HUES48 (cell line): ENCODE results near the gene WNT3.
"Not testable (repeated sequence)": the region's sequence is repeated elsewhere in the genome, so short reads cannot be mapped to it uniquely, and the experiment has no call there.

Experiments used
- H3K27ac ChIP-seq: one replicate; pipeline ENCODE4 v1.7.0; 2013; ENCODE audit warnings: low read depth, low read length, inconsistent platforms
- H3K27me3 ChIP-seq: 2 replicates; pipeline ENCODE4 v1.6.1; 2013; ENCODE audit warnings: mild to moderate bottlenecking, low read length; ENCODE audit not compliant: control insufficient read depth, insufficient read depth
- H3K36me3 ChIP-seq: 2 replicates; pipeline ENCODE4 v1.6.1; 2013; ENCODE audit warnings: low read length; ENCODE audit not compliant: control insufficient read depth, insufficient read depth
- H3K4me1 ChIP-seq: 2 replicates; pipeline ENCODE4 v1.6.1; 2013; ENCODE audit warnings: mild to moderate bottlenecking, low read length; ENCODE audit not compliant: control insufficient read depth, insufficient read depth
- H3K4me3 ChIP-seq: 2 replicates; pipeline ENCODE4 v1.5.1; 2013; ENCODE audit warnings: mild to moderate bottlenecking, low read depth, low read length
- H3K9ac ChIP-seq: 2 replicates; pipeline ENCODE4 v1.6.1; 2013; ENCODE audit warnings: mild to moderate bottlenecking, low read depth, low read length, moderate library complexity
- H3K9me3 ChIP-seq: 2 replicates; pipeline ENCODE4 v1.6.1; 2013; ENCODE audit warnings: low read length; ENCODE audit not compliant: control insufficient read depth, insufficient read depth

The WNT3 gene

DNA sequence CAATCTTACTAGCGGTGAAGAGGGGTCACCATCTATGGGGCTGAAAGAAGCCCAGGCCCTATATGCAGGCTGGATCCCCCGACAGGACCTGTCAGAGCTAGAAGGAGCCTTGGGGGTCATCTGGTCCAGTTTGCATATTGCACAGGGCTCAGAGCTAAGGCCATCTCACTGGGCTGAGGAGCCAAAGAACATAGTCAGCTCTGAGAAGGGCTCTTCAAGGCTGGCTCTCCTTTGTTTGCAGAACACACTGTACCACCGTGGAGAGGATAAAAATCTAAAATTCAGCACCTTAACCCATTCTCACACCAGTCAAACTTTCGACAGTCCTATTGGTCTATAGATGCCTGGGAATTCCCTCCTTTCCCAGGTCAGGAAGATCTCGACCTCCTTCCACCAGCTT is 24.2 kb downstream of the WNT3 start:
- H3K4me1 ChIP-seq: no peaks in the 10 kb centered on the region; the same call in 1 of the 2 replicates
- H3K36me3 ChIP-seq: no peaks in the 10 kb centered on the region
- H3K9ac ChIP-seq: no peak overlapping the region
- H3K4me3 ChIP-seq: no peak overlapping the region
- peaks cover 42% of the 10 kb centered on the region for H3K27me3 ChIP-seq
- H3K27ac ChIP-seq: no peak overlapping the region
- no peaks in the 10 kb centered on the region for H3K9me3 ChIP-seq

DNA sequence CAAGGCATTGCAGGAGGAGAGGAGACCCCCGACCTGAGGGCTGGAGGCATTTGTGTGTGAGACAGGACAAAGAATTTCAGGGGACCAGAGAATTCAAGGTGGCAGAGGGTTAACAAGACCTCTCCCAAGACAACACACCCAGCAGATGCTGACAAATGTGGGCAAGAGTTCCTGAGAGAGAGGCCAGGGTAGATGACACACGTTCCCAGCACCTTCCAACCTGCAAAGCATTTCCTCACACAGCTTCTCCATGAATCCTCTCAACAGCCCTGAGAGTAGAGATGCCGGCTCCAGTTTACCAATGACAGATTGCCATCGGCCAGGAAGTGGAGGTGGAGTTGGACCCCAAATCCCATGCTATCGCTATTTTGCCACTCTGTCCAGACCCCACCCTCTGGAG is 25.0 kb downstream of the WNT3 start:
- peaks cover 49% of the 10 kb centered on the region for H3K27me3 ChIP-seq
- H3K9ac ChIP-seq: no peak overlapping the region
- H3K36me3 ChIP-seq: no peaks in the 10 kb centered on the region
- no peak overlapping the region for H3K27ac ChIP-seq
- H3K4me1 ChIP-seq: no peaks in the 10 kb centered on the region; the same call in 1 of the 2 replicates
- no peak overlapping the region for H3K4me3 ChIP-seq
- no peaks in the 10 kb centered on the region for H3K9me3 ChIP-seq

DNA sequence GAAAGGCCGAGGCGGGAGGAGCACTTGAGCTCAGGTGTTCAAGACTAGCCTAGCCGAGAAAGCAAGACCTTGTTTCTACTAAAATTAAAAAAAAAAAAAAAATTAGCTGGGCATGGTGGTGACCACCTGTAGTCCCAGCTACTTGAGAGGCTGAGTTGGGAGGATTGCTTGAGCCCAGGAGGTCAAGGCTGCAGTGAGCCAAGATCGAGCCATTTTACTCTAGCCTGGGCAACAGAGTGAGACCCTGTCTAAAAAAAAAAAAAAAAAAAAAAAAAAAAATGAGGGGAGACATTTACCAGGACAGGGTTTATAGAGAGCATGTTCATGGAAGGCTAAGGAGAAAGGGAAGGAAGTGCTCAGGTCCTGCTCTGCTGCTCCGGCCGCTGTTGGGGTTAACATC is 25.5 kb downstream of the WNT3 start:
- H3K4me3 ChIP-seq, H3K4me1 ChIP-seq, H3K36me3 ChIP-seq, H3K27ac ChIP-seq, H3K9ac ChIP-seq, H3K9me3 ChIP-seq: not testable (repeated sequence)
- peaks cover 55% of the 10 kb centered on the region for H3K27me3 ChIP-seq

DNA sequence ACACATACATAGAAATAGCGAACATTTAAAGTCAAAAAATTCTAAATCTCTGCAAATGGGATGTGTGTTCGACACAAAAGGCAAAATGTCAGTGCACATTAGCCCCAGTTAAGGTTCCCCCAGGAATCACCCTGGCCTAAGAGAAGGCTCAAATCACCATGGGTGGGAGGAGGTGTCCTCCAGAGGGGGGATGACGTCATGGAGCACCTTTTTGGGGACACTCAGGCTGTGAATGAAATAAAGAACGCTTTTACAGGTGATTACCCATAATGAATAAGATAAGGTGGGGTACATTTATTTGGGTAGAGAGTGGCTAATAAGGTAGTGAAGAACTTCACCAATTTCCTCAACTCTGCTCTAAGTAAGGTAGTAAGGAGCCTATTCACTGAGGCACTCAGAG is 26.4 kb downstream of the WNT3 start:
- Histone ChIP-seq H3K36me3 (no peaks in the 10 kb centered on the region), H3K9ac (no peak overlapping the region), H3K27me3 (peaks cover 64% of the 10 kb centered on the region), H3K27ac (no peak overlapping the region), H3K4me1 (no peaks in the 10 kb centered on the region; the same call in 1 of the 2 replicates), H3K4me3 (no peak overlapping the region), H3K9me3 (no peaks in the 10 kb centered on the region)

DNA sequence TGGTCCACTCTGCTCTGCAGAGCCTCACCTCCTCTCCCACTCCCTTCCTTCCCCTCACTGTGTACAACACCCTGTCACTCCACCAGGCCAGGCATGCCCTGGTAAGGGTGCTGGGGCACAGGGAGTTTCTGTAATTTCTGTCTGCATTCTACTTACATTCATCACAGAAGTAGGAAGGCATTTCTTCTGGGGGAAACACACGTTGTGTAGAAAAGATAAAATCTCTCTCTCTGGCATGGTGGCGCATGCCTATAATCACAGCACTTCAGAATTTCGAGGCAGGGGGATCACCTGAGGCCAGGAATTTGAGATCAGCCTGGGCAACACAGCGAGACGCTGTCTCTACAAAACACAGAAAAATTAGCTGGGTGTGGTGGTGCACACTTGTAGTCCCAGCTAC is 27.0 kb downstream of the WNT3 start:
- H3K27ac ChIP-seq: no peak overlapping the region
- no peak overlapping the region for H3K4me3 ChIP-seq
- H3K27me3 ChIP-seq: peaks cover 64% of the 10 kb centered on the region
- H3K36me3 ChIP-seq: no peaks in the 10 kb centered on the region
- no peaks in the 10 kb centered on the region for H3K4me1 ChIP-seq
- no peaks in the 10 kb centered on the region for H3K9me3 ChIP-seq
- no peak overlapping the region for H3K9ac ChIP-seq

DNA sequence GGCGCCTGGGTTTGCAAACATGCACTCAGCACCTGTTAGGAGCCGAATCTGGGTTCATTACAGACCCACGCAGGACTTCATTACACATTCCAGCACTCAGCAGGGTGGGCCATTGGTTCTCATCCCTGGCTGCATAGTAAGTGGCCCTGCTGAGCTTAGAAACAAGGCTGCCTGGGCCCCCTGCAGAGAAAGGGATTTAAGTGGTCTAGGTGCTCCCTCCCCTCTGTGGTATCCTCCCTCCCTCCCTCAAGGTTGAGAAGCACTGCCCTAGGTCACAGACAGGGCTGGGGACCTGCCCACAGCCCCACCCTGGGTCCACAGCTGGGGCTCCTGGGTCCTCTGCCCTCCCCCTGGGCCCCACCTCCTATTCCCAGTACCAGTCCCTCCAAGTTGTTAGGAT is 28.3 kb downstream of the WNT3 start:
- Histone ChIP-seq H3K9me3 (no peaks in the 10 kb centered on the region), H3K4me1 (no peaks in the 10 kb centered on the region), H3K4me3 (no peak overlapping the region), H3K27me3 (peaks cover 64% of the 10 kb centered on the region), H3K27ac (no peak overlapping the region), H3K9ac (no peak overlapping the region), H3K36me3 (no peaks in the 10 kb centered on the region)

DNA sequence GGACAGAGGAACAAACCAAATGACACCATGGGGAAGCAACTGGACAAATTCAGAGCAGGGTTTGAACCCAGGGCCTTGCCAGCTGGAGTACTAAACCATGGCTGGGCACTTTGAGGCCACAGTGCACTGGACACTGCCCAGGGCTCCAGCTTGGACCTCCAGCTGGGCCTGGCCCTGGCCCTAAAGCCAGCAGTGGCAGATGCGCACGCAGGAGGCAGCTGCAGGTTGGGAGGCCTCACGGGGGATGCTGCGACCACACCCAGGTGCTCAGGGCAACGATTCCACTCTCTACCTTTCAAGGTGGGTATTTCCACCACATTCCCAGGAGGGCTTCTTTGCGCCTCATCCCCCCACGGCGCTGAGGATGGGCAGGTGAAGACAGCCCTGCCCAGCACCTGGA is 28.9 kb downstream of the WNT3 start:
- Histone ChIP-seq H3K27me3 (peaks cover 64% of the 10 kb centered on the region), H3K9ac (no peak overlapping the region), H3K4me3 (no peak overlapping the region), H3K36me3 (no peaks in the 10 kb centered on the region), H3K4me1 (no peaks in the 10 kb centered on the region), H3K9me3 (no peaks in the 10 kb centered on the region), H3K27ac (no peak overlapping the region)

DNA sequence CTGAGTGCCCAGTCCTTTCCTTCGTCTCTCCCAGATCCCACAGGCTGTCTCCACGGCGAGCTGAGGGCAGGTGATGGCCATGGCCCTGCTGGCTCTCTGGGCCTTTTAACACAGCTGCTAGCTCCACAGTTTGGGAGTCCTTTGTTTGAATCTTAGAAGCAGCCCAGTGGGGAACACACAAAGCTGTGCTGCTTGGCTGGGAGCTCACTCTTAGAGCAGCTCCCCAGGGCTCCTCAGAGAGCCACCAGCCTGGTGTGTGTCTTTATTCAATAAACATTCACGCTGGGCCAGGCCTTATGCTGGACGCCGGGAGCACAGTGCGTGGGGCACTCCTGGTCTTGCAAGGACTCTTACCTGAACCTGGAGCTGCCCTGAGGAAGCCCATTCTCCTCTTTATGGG is 29.7 kb downstream of the WNT3 start:
- Histone ChIP-seq H3K4me3 (no peak overlapping the region), H3K27me3 (peaks cover 58% of the 10 kb centered on the region), H3K27ac (no peak overlapping the region)

DNA sequence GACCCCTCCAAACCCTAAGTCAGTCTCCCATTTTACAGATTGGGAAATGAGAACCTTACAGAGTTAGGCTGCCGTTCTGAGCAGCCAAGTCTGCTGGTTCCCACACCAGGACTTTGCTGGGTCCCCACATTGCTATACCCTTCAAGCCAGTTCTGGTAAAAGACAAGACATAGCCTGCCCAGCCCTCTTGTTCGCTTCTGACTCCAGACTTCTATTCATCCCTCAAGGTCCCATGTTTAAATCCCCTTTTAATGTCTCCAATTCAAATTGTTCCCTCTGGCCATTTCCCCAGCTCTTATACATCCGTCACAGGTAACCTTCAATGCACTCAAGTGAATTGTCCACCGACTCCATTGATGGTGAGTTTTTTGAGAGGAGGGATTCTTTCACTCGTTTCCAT is 30.2 kb downstream of the WNT3 start:
- Histone ChIP-seq H3K27ac (no peak overlapping the region), H3K27me3 (peaks cover 53% of the 10 kb centered on the region), H3K36me3 (no peaks in the 10 kb centered on the region), H3K9me3 (no peaks in the 10 kb centered on the region), H3K9ac (no peak overlapping the region), H3K4me3 (no peak overlapping the region), H3K4me1 (no peaks in the 10 kb centered on the region)

More for the DNA sequence above, 29.7 kb downstream of the WNT3 start:
- no peaks in the 10 kb centered on the region for H3K36me3 ChIP-seq
- no peaks in the 10 kb centered on the region for H3K9me3 ChIP-seq
- no peak overlapping the region for H3K9ac ChIP-seq
- no peaks in the 10 kb centered on the region for H3K4me1 ChIP-seq

DNA sequence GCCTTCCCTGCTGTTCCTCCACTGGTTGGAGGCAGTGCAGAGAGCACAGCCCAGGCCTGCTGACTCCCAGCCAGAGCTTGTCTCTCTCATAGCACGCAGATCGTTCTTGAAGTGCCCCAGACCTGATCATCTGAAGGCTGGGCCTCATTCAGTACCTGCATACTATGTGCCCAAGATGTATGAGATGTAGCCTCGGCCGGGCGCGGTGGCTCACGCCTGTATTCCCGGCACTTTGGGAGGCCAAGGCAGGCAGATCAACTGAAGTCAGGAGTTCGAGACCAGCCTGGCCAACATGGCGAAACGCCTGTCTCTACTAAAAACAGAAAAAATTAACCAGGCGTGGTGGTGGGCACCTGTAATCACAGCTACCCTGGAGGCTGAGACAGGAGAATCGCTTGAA is 31.0 kb downstream of the WNT3 start:
- no peak overlapping the region for H3K9ac ChIP-seq
- H3K27ac ChIP-seq: no peak overlapping the region
- H3K27me3 ChIP-seq: peaks cover 55% of the 10 kb centered on the region
- no peaks in the 10 kb centered on the region for H3K9me3 ChIP-seq
- no peak overlapping the region for H3K4me3 ChIP-seq
- no peaks in the 10 kb centered on the region for H3K4me1 ChIP-seq
- H3K36me3 ChIP-seq: no peaks in the 10 kb centered on the region

DNA sequence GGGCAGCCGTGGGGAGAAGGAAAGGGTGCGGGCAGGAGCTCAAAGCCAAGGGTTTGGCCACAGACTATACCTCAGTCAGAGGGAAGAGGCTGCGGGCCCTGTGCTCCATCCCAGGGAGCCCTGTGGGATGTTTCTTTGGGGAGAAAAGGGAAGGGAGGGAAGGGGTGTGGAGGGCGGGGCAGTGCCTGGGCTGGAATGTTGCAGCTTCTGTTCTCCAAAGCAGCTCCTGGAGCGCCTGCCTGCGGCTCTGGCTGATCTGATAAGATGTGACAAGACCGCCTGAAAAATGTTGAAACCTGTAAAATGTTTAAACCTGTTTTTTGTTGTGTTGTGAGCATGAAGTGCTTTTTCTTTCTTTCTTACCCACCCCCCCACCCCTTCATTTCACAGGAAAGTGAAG is 32.8 kb downstream of the WNT3 start:
- no peak overlapping the region for H3K4me3 ChIP-seq
- no peaks in the 10 kb centered on the region for H3K36me3 ChIP-seq
- no peak overlapping the region for H3K27ac ChIP-seq
- H3K9me3 ChIP-seq: no peaks in the 10 kb centered on the region
- no peaks in the 10 kb centered on the region for H3K4me1 ChIP-seq
- no peak overlapping the region for H3K9ac ChIP-seq
- peaks cover 40% of the 10 kb centered on the region for H3K27me3 ChIP-seq

DNA sequence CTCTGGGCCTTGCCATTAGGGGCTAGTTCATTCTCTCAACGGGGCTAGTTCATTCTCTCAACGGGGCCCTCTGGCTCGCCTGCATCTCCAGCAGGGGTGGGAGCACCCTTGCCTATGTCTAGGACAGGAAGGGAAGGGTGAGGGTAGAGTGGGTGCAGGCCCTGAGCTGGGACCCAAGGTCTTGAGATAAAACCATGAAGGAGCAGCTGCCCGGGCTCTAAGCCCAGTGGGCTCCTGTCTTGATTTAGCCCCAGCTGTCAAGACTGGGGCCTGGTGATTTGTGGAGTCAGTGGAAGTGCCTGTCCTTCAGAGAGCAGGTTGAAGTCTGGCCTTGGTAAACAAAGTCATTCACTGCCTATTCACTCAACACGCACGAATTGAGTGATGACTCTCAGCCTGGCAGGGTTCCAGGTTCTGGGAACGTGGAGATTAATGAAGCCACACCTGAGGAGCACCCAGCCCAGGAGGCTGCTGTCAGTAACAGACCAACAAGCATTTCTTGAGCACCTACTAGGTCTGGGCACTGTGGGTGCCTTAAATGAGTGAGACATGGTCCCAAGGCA is 35.4 kb downstream of the WNT3 start:
- H3K27ac ChIP-seq: no peak overlapping the region
- no peak overlapping the region for H3K4me3 ChIP-seq
- H3K9me3 ChIP-seq: no peaks in the 10 kb centered on the region
- H3K9ac ChIP-seq: no peak overlapping the region
- H3K27me3 ChIP-seq: peaks cover 27% of the 10 kb centered on the region
- no peaks in the 10 kb centered on the region for H3K36me3 ChIP-seq
- H3K4me1 ChIP-seq: no peaks in the 10 kb centered on the region
